Caki2 (cell line): ENCODE data around the gene ZYG11B. TPM values are rescaled to one million over a fixed set of nuclear protein-coding genes. Genes with fewer than 3 reads are reported as not detected.
"Not testable (repeated sequence)": the region's sequence is repeated elsewhere in the genome, so short reads cannot be mapped to it uniquely, and the experiment has no call there.

Source experiments
- DNase-seq: peaks from one replicate; pipeline ENCODE4 v3.0.0-alpha.2; 2015; ENCODE audit warnings: low read depth
- in situ Hi-C: cut with HindIII; loops from 2 replicates; pipeline ENCODE4 v1.10.0; 2016; ENCODE audit warnings: low sequenced_read_pairs, low pct_unique_long_range_greater_than_20kb, mixed read lengths
- total RNA-seq: library from RNA; depleted of rRNA; stranded (reverse); fragments of >200 nt; shearing (Covaris generic); gene quantifications from 2 replicates; pipeline ENCODE4 v1.2.3, GENCODE V29; 2014; ENCODE audit warnings: low replicate concordance

Gene ZYG11B
- total RNA-seq, 1 experiment from 2014 or later: 14.7 TPM

GRCh38 chr1:52748119-52748518 lies 21.9 kb downstream of the ZYG11B start:
- no peak for DNase-seq
- in situ Hi-C loops: no loop called here

- DNase-seq, in situ Hi-C loops: not testable (repeated sequence)
These were observed 23.2 kb downstream of the ZYG11B start for GRCh38 chr1:52749496-52749895.

GRCh38 chr1:52750139-52750538 lies 23.9 kb downstream of the ZYG11B start:
- in situ Hi-C loops, DNase-seq: not testable (repeated sequence)

GRCh38 chr1:52751589-52752483 lies 25.6 kb downstream of the ZYG11B start:
- peak; percentile 33 for DNase-seq
- in situ Hi-C loops: no loop called here

- in situ Hi-C loops: no loop called here
- DNase-seq: no peak
These were observed 26.2 kb downstream of the ZYG11B start for GRCh38 chr1:52752484-52752826.

- no peak for DNase-seq
- in situ Hi-C loops: no loop called here
These were observed 26.9 kb downstream of the ZYG11B start for GRCh38 chr1:52753169-52753568.

- in situ Hi-C loops: no loop called here
- no peak for DNase-seq
These were observed 29.8 kb downstream of the ZYG11B start for GRCh38 chr1:52756020-52756419.

- DNase-seq: no peak
- in situ Hi-C loops: no loop called here
These were observed 33.7 kb downstream of the ZYG11B start for GRCh38 chr1:52759908-52760307.

GRCh38 chr1:52767596-52768280 lies 41.5 kb downstream of the ZYG11B start:
- no peak for DNase-seq
- in situ Hi-C loops: no loop called here

GRCh38 chr1:52769346-52770033 lies 43.2 kb downstream of the ZYG11B start:
- DNase-seq: no peak
- in situ Hi-C loops: no loop called here

- in situ Hi-C loops: no loop called here
- DNase-seq: no peak
These were observed 45.1 kb downstream of the ZYG11B start for GRCh38 chr1:52771384-52771783.

GRCh38 chr1:52786148-52786547 lies 59.9 kb downstream of the ZYG11B start:
- no peak for DNase-seq
- in situ Hi-C loops: no loop called here

- DNase-seq, in situ Hi-C loops: not testable (repeated sequence)
These were observed 64.2 kb downstream of the ZYG11B start for GRCh38 chr1:52790429-52790828.

GRCh38 chr1:52792036-52792435 lies 65.8 kb downstream of the ZYG11B start:
- in situ Hi-C loops: no loop called here
- no peak for DNase-seq

GRCh38 chr1:52793717-52794116 lies 67.5 kb downstream of the ZYG11B start:
- DNase-seq, in situ Hi-C loops: not testable (repeated sequence)

- DNase-seq: no peak
- in situ Hi-C loops: no loop called here
These were observed 69.2 kb downstream of the ZYG11B start for GRCh38 chr1:52795464-52795863.

- in situ Hi-C loops: no loop called here
- no peak for DNase-seq
These were observed 72.1 kb downstream of the ZYG11B start for GRCh38 chr1:52798331-52798730.

- in situ Hi-C loops: no loop called here
- no peak for DNase-seq
These were observed 74.8 kb downstream of the ZYG11B start for GRCh38 chr1:52801011-52801410.

GRCh38 chr1:52804083-52804482 lies 77.8 kb downstream of the ZYG11B start:
- DNase-seq, in situ Hi-C loops: not testable (repeated sequence)
